ENCODE data around the gene SH3BP2.

DNA sequence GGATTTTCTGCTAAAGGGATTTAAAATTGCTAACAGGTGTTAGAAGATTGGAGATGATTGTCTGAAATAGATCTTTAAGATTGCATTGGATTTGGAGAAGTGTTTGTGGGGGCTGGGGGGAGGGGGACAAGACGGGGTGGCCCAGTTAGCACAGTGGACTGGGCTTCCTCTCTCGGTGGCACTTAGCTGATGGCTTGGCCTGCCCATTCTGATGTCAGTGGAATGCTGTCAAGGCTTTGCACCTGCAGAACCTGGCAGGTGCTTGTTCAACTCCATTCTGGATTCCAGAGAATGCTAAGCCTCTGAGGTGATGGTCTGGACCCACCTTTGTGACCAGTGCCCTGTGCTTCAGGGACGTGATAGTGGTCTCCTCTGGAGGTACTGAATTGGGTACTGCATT lies 94.5 kb downstream of the SH3BP2 start:
- TF ChIP-seq, protein P1, sequence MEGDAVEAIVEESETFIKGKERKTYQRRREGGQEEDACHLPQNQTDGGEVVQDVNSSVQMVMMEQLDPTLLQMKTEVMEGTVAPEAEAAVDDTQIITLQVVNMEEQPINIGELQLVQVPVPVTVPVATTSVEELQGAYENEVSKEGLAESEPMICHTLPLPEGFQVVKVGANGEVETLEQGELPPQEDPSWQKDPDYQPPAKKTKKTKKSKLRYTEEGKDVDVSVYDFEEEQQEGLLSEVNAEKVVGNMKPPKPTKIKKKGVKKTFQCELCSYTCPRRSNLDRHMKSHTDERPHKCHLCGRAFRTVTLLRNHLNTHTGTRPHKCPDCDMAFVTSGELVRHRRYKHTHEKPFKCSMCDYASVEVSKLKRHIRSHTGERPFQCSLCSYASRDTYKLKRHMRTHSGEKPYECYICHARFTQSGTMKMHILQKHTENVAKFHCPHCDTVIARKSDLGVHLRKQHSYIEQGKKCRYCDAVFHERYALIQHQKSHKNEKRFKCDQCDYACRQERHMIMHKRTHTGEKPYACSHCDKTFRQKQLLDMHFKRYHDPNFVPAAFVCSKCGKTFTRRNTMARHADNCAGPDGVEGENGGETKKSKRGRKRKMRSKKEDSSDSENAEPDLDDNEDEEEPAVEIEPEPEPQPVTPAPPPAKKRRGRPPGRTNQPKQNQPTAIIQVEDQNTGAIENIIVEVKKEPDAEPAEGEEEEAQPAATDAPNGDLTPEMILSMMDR (conservative IDR thresholded peaks at IDR 0.05): no peak
- TF ChIP-seq EZH2 (IDR thresholded peaks at IDR 0.05; ENCODE audit: low read depth): no peak

All from PC-9 (cell line).